RWPE1 (cell line): Measurements from ENCODE around the gene ISYNA1.
A peak's percentile ranks its signal among the peaks of the same experiment; 100 is the strongest.

ENCODE experiments used
- CTCF ChIA-PET: fragments of 350-600 bp; sonication (Branson Sonifier 250); formaldehyde crosslinking; extraction: SDS; loops from one replicate; lab custom pipeline; 2021; lab: Yijun Ruan, JAX
- POLR2A ChIA-PET: fragments of 400-600 bp; formaldehyde crosslinking; extraction: SDS; loops from one replicate; lab custom pipeline; 2020; ENCODE audit warnings: antibody characterized with exemption; ENCODE audit not compliant: low non-redundant PET; lab: Yijun Ruan, JAX
- DNase-seq: peaks from one replicate; pipeline ENCODE4 v3.0.0; 2012; ENCODE audit warnings: low spot score
- H3K27ac ChIP-seq: fragments of 450-650 bp; 2 replicates; pipeline ENCODE4 v1.5.1; 2017
- TF ChIP-seq, protein P1 (sequence below): fragments of 450-650 bp; conservative IDR thresholded peaks from 2 replicates; pipeline ENCODE4 v1.5.1; 2017; ENCODE audit warnings: low read depth, mild to moderate bottlenecking

Gene ISYNA1

DNA sequence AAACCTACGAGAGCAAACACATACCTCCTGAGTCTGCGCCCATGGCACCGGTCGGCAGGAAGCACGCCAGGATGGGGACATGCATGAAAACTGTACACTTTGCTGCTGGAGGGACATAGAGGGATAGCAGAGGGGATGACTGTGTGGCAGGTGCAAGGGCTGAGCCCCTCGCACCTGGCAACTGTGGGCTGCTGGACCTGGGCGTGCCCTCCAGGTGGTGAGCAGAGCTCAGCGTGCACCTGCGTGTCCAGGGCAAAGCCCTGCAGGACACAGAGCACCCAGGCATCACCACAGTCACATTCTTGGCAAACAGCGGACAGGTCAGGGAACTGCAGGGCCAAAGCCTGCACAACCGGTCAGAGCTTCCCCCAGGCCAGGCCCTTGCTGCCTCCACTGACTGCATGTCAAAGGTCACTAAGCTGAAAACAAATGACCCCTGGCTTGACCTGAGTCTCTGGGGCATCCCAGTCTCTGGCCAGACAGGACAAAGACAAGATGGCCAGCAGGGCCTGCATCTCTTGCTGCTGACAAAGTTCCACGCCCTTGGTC is 9.0 kb upstream of the ISYNA1 start:
- peak overlapping the region; percentile 22 for H3K27ac ChIP-seq
- ChIA-PET CTCF (interaction anchor here (0.6 to 1.6 kb wide), 3 partner anchors 14 to 299 kb away, joined by 3 to 6 read pairs (median 4); no protein-coding TSS in a partner anchor), POLR2A (no interaction called here)
- no peak for DNase-seq
- TF ChIP-seq, protein P1, sequence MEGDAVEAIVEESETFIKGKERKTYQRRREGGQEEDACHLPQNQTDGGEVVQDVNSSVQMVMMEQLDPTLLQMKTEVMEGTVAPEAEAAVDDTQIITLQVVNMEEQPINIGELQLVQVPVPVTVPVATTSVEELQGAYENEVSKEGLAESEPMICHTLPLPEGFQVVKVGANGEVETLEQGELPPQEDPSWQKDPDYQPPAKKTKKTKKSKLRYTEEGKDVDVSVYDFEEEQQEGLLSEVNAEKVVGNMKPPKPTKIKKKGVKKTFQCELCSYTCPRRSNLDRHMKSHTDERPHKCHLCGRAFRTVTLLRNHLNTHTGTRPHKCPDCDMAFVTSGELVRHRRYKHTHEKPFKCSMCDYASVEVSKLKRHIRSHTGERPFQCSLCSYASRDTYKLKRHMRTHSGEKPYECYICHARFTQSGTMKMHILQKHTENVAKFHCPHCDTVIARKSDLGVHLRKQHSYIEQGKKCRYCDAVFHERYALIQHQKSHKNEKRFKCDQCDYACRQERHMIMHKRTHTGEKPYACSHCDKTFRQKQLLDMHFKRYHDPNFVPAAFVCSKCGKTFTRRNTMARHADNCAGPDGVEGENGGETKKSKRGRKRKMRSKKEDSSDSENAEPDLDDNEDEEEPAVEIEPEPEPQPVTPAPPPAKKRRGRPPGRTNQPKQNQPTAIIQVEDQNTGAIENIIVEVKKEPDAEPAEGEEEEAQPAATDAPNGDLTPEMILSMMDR, result no peak

DNA sequence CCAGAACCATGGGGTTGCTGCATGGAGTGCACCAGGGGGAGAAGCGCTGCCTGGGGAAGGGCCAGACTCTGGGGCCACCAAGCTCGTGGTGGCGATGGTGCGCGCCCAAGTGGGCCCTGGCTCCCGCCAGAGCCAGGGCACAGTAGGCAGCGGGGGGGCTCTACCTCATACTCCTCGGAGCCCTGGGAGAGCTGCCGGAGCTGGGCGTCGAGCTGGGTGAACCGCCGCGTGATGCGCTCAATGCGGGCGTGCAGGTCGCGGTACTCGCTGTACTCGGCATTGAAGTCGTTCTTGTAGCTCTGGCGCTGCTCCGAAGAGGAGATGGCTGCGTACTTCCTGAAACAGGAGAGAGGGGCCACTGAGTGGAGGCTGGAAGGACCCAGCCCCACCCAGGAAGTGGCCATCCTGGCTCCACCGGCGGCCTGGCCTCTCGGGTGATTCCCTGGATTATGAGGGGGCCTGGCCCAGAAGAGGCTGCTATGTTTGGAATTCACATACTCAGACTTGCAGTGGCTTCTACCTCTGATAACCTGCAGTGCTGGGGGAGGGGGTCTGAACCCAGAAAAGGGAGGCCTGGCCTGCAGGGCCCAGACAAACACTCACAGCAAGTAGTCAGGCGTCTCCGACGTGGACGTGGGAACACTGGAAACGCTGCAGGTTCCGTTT is 8.3 kb upstream of the ISYNA1 start:
- H3K27ac ChIP-seq, result peak overlapping the region; percentile 22
- DNase-seq, result no peak
- TF ChIP-seq, protein P1, result no peak
- ChIA-PET POLR2A (no interaction called here), CTCF (interaction anchor here (0.6 kb wide), 2 partner anchors 144 to 420 kb away, joined by 3 to 4 read pairs; no protein-coding TSS in a partner anchor)

DNA sequence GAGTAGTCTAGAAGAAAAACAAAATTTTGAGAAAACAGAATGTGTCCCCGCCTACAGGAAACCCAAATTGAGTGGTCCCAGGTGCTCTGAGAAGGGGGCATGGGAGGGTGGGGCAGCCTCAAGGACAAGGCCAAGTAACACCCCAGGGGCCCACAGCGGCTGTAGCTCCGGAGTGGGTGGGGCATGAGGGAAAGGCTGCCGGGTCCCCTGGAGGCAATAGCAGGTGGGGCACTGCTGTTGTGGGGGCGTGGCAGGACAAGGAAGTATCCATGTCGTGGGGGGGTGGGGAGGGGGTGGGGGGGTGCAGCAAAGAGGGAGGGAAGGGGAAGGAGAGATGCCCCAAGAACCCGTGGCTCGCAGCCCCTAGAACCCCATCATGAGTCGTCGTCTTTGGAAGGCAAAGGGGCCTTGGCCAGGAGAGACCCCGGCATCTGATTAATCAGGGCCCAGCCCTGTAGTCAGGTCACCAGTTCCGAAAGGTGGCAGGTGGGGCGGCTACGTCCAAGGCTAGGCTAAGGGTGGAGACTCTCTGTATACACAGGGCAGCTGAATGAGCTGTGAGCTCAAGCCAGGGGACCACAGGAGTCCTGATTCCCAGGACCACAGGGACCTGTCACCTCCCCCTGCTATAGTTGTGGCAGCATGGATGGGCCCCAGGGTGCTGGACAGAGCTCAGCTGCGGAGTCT is 7.5 kb upstream of the ISYNA1 start:
- TF ChIP-seq, protein P1, result no peak
- peak overlapping the region; percentile 22 for H3K27ac ChIP-seq
- DNase-seq, result no peak
- CTCF ChIA-PET, result interaction anchor here (0.6 kb wide), 2 partner anchors 143 to 421 kb away, joined by 3 read pairs; partner anchors contain the start of gene REX1BD
- POLR2A ChIA-PET, result no interaction called here

DNA sequence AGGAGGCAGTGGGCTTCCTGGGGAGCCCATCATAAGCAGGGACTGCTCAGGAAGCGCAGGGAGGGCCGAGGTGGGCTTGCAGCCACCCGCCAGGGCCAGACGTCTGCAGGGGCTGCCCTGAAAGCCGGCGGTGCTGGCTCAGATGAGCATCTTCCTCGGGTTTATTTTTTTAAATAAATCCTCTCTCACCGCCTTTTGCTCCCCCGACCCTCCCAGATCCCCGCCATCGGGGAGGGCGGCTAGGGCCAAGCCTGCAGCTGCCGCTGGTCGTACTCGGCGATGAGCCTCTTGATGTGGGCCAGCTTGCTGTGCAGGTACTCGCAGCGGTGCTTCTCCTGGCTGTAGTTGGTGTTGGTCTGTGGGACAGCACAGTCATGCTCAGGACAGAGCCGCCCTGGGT is 6.6 kb upstream of the ISYNA1 start:
- CTCF ChIA-PET, result no interaction called here
- POLR2A ChIA-PET, result no interaction called here
- no peak for DNase-seq
- H3K27ac ChIP-seq, result peak overlapping the region; percentile 45
- TF ChIP-seq, protein P1, result no peak

DNA sequence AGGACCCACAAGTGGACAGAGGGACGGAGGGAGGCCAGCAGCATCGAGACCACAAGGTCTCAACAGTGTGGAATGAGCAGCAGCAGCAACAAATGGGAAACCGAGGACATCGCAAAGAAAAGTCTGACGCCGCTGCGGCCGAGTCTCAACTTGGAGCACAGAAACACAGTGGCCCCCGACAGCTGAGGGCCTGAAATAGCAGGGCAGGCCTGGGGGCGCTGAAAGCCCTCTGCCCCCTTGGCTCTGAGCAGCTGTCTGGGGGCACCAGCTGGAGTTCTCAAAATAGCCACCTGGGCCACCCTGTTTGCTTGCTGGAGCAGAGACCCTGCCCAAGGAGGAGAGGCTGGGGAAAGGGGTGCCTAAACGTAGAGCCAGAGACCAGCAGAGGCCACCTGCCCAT is 5.9 kb upstream of the ISYNA1 start:
- DNase-seq, result no peak
- CTCF ChIA-PET, result no interaction called here
- POLR2A ChIA-PET, result no interaction called here
- peak overlapping the region; percentile 45 for H3K27ac ChIP-seq
- TF ChIP-seq, protein P1, result no peak

DNA sequence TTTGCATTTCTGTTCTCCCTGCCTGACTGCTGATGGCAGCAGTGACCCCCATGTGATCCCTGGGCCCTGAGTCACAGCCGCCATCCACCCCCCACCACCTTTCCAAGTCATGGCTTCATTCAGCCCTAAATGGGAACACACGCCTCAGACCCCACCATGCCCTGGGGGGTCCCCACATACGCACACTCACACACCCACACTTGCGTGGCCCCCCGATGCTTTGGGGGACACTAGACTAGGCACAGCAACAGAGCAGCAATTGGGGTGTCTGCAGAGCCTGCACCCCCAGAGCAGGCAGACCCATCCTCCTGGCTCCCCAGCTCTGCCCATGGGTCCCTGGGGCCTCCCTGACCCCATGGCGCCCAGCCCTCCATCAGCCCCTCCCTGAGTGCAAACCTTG is 5.5 kb upstream of the ISYNA1 start:
- CTCF ChIA-PET, result no interaction called here
- POLR2A ChIA-PET, result no interaction called here
- no peak for DNase-seq
- H3K27ac ChIP-seq, result peak overlapping the region; percentile 45
- TF ChIP-seq, protein P1, result no peak
